GM21360 (cell line): ENCODE data around the gene TNFRSF6B.
A peak's percentile ranks its signal among the peaks of the same experiment; 100 is the strongest.
"Not testable (repeated sequence)": the region's sequence is repeated elsewhere in the genome, so short reads cannot be mapped to it uniquely, and the experiment has no call there.

ENCODE experiments used
- ATAC-seq: cut with Tn5 transposase; IDR thresholded peaks from one replicate; pipeline ENCODE4 v1.9.1; 2021; ENCODE audit warnings: mild to moderate bottlenecking, moderate library complexity; ENCODE audit not compliant: unreplicated experiment

The TNFRSF6B gene

DNA sequence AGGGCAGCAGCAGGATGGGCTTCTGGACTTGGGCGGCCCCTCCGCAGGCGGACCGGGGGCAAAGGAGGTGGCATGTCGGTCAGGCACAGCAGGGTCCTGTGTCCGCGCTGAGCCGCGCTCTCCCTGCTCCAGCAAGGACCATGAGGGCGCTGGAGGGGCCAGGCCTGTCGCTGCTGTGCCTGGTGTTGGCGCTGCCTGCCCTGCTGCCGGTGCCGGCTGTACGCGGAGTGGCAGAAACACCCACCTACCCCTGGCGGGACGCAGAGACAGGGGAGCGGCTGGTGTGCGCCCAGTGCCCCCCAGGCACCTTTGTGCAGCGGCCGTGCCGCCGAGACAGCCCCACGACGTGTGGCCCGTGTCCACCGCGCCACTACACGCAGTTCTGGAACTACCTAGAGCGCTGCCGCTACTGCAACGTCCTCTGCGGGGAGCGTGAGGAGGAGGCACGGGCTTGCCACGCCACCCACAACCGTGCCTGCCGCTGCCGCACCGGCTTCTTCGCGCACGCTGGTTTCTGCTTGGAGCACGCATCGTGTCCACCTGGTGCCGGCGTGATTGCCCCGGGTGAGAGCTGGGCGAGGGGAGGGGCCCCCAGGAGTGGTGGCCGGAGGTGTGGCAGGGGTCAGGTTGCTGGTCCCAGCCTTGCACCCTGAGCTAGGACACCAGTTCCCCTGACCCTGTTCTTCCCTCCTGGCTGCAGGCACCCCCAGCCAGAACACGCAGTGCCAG lies at the start of gene TNFRSF6B:
TSS of gene TNFRSF6B (plus strand) at position 25 of the 729 bp plus-strand sequence. CDS start at position 141, 116 bp downstream.
- ATAC-seq, result no peak

GRCh38 chr20:63648190-63648589 lies 48.3 kb upstream of the TNFRSF6B start:
- ATAC-seq, result no peak

DNA sequence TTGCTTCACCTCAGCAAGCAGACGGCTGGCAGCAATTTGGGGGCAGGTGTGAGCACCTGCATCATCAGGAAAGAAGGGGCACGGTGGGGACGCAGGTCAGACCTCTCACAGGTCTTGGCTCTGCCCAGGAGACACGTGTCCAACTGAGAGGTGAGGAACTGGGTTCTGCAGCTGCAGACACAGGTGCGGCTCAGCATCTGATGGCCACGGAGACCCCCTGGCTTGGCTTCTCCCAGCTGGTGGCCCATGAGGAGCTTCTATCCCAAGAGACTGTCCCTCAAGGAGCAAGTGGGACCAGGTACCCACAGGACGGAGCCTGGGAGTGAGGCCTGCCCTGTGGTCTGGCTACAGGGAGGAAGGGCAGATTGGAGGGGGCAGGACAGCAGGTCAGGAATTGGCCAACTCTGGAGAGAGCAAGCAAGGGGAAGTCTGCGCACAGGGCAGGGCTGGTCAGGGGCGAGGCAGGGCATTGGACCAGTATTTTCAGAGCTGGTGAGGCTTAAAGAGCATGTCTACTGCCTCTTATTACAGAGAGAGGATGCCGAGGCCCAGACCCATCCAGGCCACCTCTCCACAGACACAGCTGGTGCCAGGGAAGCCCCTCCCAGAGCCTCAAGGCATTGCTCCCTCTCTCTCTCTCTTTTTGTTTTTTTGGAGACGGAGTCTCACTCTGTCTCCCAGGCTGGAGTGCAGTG lies 47.4 kb upstream of the TNFRSF6B start:
- ATAC-seq, result no peak

DNA sequence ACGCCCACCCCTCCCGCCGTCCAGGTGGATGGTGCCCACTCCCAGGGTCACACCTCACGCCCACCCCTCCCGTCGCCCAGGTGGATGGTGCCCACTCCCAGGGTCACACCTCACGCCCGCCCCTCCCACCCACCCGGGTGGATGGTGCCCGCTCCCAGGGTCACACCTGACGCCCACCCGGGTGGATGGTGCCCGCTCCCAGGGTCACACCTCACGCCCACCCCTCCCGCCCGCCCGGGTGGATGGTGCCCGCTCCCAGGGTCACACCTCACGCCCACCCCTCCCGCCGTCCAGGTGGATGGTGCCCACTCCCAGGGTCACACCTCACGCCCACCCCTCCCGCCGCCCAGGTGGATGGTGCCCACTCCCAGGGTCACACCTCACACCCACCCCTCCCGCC lies 46.0 kb upstream of the TNFRSF6B start:
- ATAC-seq, result not testable (repeated sequence)

- ATAC-seq, result no peak
Measured at GRCh38 chr20:63651942-63652191, 44.6 kb upstream of the TNFRSF6B start.

GRCh38 chr20:63652192-63652980 lies 44.1 kb upstream of the TNFRSF6B start:
- ATAC-seq, result no peak

DNA sequence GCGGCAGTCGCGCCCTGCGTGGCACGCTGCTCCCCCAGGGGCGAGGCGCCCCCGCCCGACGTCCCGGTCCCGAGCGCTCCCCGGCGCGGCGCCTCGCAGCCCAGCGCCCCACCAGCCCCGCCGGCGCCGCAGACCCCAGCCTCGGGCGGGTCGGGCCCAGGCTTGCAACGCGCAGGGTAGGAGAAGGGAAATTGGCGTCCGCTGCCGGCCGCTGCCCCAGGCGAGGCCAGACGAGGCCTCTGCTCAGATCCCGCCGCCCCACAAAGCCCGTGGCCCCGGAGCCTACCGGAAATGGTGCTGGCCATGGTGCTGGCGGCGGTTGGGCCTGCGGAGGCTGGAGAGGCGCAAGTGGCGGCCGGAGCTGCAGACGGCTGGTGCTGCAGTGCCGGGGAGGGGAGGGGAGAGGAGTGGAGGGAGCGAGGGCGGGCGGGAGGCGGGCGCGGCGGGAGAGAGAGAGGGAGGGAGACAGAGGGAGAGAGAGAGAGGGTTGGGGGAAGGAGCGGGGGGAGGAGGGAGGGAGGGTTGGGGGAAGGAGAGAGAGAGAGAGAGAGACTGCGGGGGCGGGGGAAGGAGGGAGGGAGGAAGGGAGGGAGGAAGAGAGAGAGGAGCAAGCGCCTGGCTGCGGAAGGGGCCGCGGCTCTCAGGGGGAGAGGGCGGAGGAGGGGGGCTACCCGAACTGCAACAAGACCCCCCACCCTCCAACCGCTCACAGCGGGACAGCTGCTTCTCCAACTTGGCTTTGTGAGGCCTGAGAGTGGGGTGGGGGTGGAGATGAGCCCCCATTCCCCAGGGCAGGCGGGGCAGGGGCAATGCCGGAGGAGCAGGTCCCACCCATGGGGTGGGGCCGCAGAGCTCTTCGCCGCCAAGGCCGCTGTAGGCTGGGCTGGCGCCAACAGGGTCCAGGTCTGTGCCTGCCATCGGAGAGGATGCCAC lies 43.1 kb upstream of the TNFRSF6B start, which contains the start of gene STMN3:
TSS of gene STMN3 (minus strand) at position 384 of the 933 bp plus-strand sequence. CDS start at position 305, 79 bp downstream.
- ATAC-seq, result no peak

DNA sequence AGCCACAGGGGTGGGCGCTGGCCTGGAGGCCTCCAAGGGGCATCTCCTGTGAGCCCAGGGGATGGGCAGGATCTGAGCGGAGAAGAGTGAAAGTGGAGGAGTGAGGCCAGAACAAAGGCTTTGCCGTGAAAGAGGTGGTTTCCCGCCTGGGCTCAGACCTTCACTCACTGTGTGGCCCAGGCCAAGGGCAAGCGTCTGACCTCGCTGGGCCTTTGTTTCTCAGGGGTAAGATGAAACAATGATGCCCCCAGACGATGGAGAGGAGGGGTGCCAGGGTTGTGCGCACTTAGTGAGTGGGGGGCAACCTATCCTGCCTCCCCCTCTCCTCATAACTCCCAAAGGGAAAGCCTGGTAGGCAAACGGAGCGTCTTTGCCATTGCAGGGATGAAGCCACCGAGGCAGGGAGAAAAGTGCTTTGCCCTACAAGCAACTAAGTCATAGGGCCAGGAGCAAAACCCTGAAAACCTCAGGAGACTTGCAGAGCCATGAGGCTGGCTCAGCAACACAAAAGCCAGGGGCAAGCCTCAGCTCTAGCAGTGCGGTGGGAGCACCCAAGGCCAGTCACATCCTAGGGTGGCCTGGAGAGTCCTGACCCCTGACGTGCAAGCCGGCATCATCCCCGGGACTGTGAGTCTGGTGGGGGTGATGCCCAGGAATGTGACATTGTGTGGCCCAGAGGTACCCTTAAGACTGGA lies 42.3 kb upstream of the TNFRSF6B start:
- ATAC-seq, result no peak

DNA sequence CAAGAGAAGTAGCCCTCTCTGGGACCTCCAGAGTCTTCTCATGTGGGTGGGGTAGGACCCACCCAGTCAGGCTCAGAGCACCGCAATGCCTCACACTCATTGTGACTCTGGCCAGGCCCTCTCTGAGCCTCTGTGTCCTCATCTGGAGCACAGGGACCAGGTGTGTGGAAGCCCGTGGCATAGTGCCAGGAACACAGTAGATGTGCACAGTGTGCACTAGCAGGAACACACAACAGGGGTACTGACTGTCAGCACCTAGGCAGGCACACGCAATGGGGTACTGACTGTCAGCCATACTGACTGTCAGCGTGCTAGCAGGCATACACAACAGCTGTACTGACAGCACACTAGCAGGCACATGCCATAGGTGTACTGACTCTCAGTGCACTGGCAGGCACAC lies 41.2 kb upstream of the TNFRSF6B start:
- ATAC-seq, result no peak

DNA sequence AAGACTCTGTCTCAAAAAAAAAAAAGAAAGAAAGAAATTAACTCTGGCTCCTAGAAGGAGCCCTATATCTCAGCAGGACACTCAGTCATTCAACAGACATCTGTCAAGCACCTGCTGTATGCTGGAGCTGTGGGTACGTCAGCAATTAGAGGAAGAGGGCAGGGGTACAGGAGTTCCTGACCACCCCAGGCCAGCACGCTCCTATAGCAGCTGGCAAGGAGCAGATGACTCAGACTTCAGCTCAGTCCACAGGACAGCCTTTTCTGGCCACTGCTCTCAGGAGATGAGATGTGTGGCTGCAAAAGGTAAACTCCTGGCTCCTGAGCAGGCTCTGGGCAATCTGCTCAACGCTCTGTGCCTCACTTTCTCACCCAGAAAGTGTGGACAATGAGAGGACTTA lies 40.0 kb upstream of the TNFRSF6B start:
- no peak for ATAC-seq

- no peak for ATAC-seq
Measured at GRCh38 chr20:63657260-63657936, 39.1 kb upstream of the TNFRSF6B start.

- ATAC-seq, result peak; percentile 73
Measured at GRCh38 chr20:63657937-63658748, 38.3 kb upstream of the TNFRSF6B start, which contains the start of gene RTEL1. TSS of gene RTEL1 (plus strand) at chr20:63658312. CDS start at chr20:63659403, 1,091 bp downstream.

GRCh38 chr20:63658749-63659187 lies 37.7 kb upstream of the TNFRSF6B start:
- ATAC-seq, result peak; percentile 30

GRCh38 chr20:63659370-63659769 lies 37.1 kb upstream of the TNFRSF6B start:
- ATAC-seq, result no peak

- not testable (repeated sequence) for ATAC-seq
Measured at GRCh38 chr20:63660174-63660573, 36.3 kb upstream of the TNFRSF6B start.

DNA sequence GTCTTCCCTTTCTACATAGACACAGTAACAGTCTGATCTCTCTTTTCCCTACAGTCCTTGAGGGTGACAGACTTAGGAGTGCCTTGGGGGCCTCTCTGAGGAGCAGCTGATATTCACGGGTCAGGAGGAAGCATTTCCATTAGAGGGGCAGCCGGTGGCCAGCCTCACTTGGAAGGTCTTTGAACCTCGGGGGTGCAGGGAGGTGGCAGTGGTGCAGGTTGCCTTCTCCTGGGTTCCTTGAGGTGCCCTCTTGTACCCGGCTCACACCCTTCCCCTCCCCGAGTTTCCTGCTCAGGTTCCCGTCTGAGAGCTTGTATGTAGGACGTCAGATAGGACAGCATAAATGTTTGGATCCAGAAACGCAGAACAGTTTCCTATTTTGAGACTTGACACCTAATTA lies 35.8 kb upstream of the TNFRSF6B start:
- no peak for ATAC-seq

DNA sequence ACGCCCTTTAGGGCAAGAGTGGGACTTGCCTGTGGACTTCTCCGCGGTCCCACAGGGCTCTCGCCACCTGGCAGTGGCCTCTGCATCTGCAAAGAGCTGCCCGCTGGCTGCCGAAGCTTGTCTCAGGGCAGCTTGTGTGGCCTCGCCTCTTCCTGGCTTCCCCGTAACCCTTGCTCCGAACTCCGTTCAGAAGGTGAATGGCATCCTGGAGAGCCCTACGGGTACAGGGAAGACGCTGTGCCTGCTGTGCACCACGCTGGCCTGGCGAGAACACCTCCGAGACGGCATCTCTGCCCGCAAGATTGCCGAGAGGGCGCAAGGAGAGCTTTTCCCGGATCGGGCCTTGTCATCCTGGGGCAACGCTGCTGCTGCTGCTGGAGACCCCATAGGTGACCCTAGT lies 35.3 kb upstream of the TNFRSF6B start:
- ATAC-seq, result no peak
